Panc1 (cell line): Measurements from ENCODE around the gene ARMCX5. TPM values are rescaled to one million over a fixed set of nuclear protein-coding genes. Genes with fewer than 3 reads are reported as not detected.

Source experiments
- ATAC-seq: fragments of 200-7000 bp; cut with Tn5 transposase; 2 replicates; pipeline ENCODE4 v1.9.1; 2020; ENCODE audit warnings: mild to moderate bottlenecking, moderate library complexity
- Bru-seq: library from RNA; stranded (reverse); fragments of 400-500 nt; gene quantifications from one replicate; lab custom pipeline; 2021; lab: Mats Ljungman, UMichigan
- BruChase-seq, 2 experiments: library from RNA; stranded (reverse); fragments of 400-500 nt; gene quantifications; one replicate each; lab custom pipeline; 2021; lab: Mats Ljungman, UMichigan
- BruUV-seq: library from RNA; stranded (reverse); fragments of 400-500 nt; replicated peaks from 2 replicates; lab custom pipeline; 2021; lab: Mats Ljungman, UMichigan
- CTCF ChIA-PET: fragments of 300-600 bp; sonication (Branson Sonifier 250); formaldehyde crosslinking; loops from one replicate; lab custom pipeline; 2022; ENCODE audit warnings: antibody characterized with exemption; lab: Charles Lee
- POLR2A ChIA-PET: fragments of 300-600 bp; sonication (Branson Sonifier 250); formaldehyde crosslinking; loops from one replicate; lab custom pipeline; 2022; ENCODE audit warnings: antibody characterized with exemption; lab: Charles Lee
- DNase-seq: peaks from one replicate; pipeline ENCODE4 v3.0.0-alpha.2; 2010; ENCODE audit warnings: low read depth, low spot score
- H3K27ac ChIP-seq: 2 replicates; pipeline ENCODE4 v1.5.1; 2011; ENCODE audit warnings: mild to moderate bottlenecking, low read length, inconsistent platforms
- H3K27me3 ChIP-seq: fragments of 200-500 bp; sonication (Bioruptor generic); 2 replicates; pipeline ENCODE4 v1.6.0; 2014; ENCODE audit warnings: low read length, inconsistent platforms; ENCODE audit not compliant: control insufficient read depth, insufficient read depth
- H3K36me3 ChIP-seq: fragments of 200-500 bp; sonication (Bioruptor generic); 2 replicates; pipeline ENCODE4 v1.5.1; 2014; ENCODE audit warnings: inconsistent platforms, mild to moderate bottlenecking, low read length, moderate library complexity; ENCODE audit not compliant: control insufficient read depth, insufficient read depth
- H3K4me1 ChIP-seq: 2 replicates; pipeline ENCODE4 v1.5.1; 2011; ENCODE audit warnings: inconsistent platforms, mild to moderate bottlenecking, low read length, moderate library complexity; ENCODE audit not compliant: control insufficient read depth, insufficient read depth
- H3K4me3 ChIP-seq, 2 experiments: 2 replicates each; pipeline ENCODE4 v1.5.1; 2011 to 2012; ENCODE audit warnings: low read depth in 2 of 2, low read length in 2 of 2, mild to moderate bottlenecking in 2 of 2, inconsistent platforms in 1 of 2, moderate library complexity in 1 of 2
- H3K9me3 ChIP-seq: fragments of 200-500 bp; sonication (Bioruptor generic); 2 replicates; pipeline ENCODE4 v1.5.1; 2014; ENCODE audit warnings: low read depth, mild to moderate bottlenecking, inconsistent platforms, low read length, moderate library complexity; ENCODE audit not compliant: control insufficient read depth, insufficient read depth
- CTCF ChIP-seq: fragments of 450-650 bp; IDR thresholded peaks from 2 replicates; pipeline ENCODE4 v1.5.1; 2017; ENCODE audit warnings: mild to moderate bottlenecking
- POLR2AphosphoS5 ChIP-seq: IDR thresholded peaks from 2 replicates; pipeline ENCODE4 v1.6.1; 2012; ENCODE audit warnings: mild to moderate bottlenecking, low read depth, low read length, moderate library complexity
- REST ChIP-seq, 2 experiments: IDR thresholded peaks; 2 replicates each; pipeline ENCODE4 v1.6.1; 2011 to 2012; ENCODE audit warnings: low read depth in 2 of 2, control low read depth in 1 of 2, low read length in 1 of 2, mild to moderate bottlenecking in 1 of 2, moderate library complexity in 1 of 2; ENCODE audit not compliant: insufficient read depth in 1 of 2
- SIN3A ChIP-seq: IDR thresholded peaks from 2 replicates; pipeline ENCODE4 v1.6.1; 2012; ENCODE audit warnings: low read depth, mild to moderate bottlenecking, low read length, moderate library complexity, borderline replicate concordance; ENCODE audit not compliant: insufficient read depth
- TCF7L2 ChIP-seq: IDR thresholded peaks from 2 replicates; pipeline ENCODE4 v1.6.1; 2011; ENCODE audit warnings: mild to moderate bottlenecking, low read depth, low read length, inconsistent platforms
- in situ Hi-C: cut with HindIII; loops from 2 replicates; pipeline ENCODE4 v1.10.0; 2016; ENCODE audit warnings: low sequenced_read_pairs, low pct_unique_long_range_greater_than_20kb
- intact Hi-C: fragments of 100-400 bp; cut with micrococcal nuclease; formaldehyde crosslinking; loops from one replicate; pipeline ENCODE4 v1.10.0; 2022; ENCODE audit not compliant: unreplicated experiment
- long read RNA-seq: library from polyadenylated mRNA; unstranded; transcript quantifications from one replicate; pipeline ENCODE4 v2.0.0, GENCODE V29; 2021; ENCODE audit not compliant: unreplicated experiment
- polyA plus RNA-seq: library from polyadenylated mRNA; unstranded; fragments of >200 nt; gene quantifications from one replicate; pipeline ENCODE4 v1.2.1, GENCODE V29; 2012; ENCODE audit warnings: missing spikeins; ENCODE audit not compliant: insufficient read length
- total RNA-seq: library from RNA; stranded (reverse); gene quantifications from one replicate; pipeline ENCODE4 v1.2.1, GENCODE V29; 2021; ENCODE audit not compliant: unreplicated experiment

Gene ARMCX5
- total RNA-seq (23.2 TPM), Bru-seq, nascent RNA (percentile 87 among the genes with signal in this experiment), BruChase-seq, experiment 1, labeled RNA remaining after a 2-hour chase (percentile 92 among the genes with signal in this experiment), BruChase-seq, experiment 2, labeled RNA remaining after a 6-hour chase (percentile 89 among the genes with signal in this experiment)
- 17.9 TPM for polyA plus RNA-seq
- long read RNA-seq, full-length matches to known transcripts, result 23 of 39 reads
- long read RNA-seq, partial matches to known transcripts, result 5 of 39 reads
- long read RNA-seq, other reads (novel, unspliced or antisense), result 11 of 39 reads

GRCh38 chrX:102599084-102599950 is at the start of gene ARMCX5:
TSS of gene ARMCX5 (plus strand) at chrX:102599515. CDS start at chrX:102602142, 2,627 bp downstream.
- ChIA-PET CTCF (no interaction called here), POLR2A (no interaction called here)
- in situ Hi-C loops, result no loop called here
- DNase-seq (peak; percentile 80), ATAC-seq (peak; percentile 98)
- TF ChIP-seq POLR2AphosphoS5, result peak; percentile 94
- no peak for TF ChIP-seq CTCF
- TF ChIP-seq REST (IDR thresholded peaks at IDR 0.05; ENCODE audit: insufficient read depth in 1 of 2, low read depth in 2 of 2, low read length in 1 of 2), result no peak
- peak; percentile 92 for TF ChIP-seq TCF7L2
- TF ChIP-seq SIN3A, result no peak
- Histone ChIP-seq H3K27ac (peak within 1 kb of the TSS; percentile 97), H3K4me1 (peaks cover 3% of the 10 kb centered on the region; the same call in 1 of the 2 replicates), H3K4me3 (peak within 1 kb of the TSS; percentile 87 to 99), H3K36me3 (no peaks in the 10 kb centered on the region), H3K9me3 (no peaks in the 10 kb centered on the region), H3K27me3 (no peaks in the 10 kb centered on the region)
- intact Hi-C loops, result loop anchor here (10.0 kb wide), 1 partner anchor 65 kb away; no protein-coding TSS in a partner anchor
- no TSS peak for BruUV-seq

- H3K4me3 ChIP-seq, result no peak overlapping the region
- H3K9me3 ChIP-seq, result no peaks in the 10 kb centered on the region
- in situ Hi-C loops, result no loop called here
- ChIA-PET CTCF (no interaction called here), POLR2A (no interaction called here)
- no peaks in the 10 kb centered on the region for H3K4me1 ChIP-seq
- intact Hi-C loops, result no loop called here
- DNase-seq, result no peak
- TF ChIP-seq CTCF (no peak), SIN3A (no peak), REST (IDR thresholded peaks at IDR 0.05; ENCODE audit: insufficient read depth in 1 of 2, low read depth in 2 of 2, low read length in 1 of 2) (no peak), POLR2AphosphoS5 (no peak), TCF7L2 (no peak)
- H3K36me3 ChIP-seq, result no peaks in the 10 kb centered on the region
- H3K27me3 ChIP-seq, result peaks cover 2% of the 10 kb centered on the region; the same call in 1 of the 2 replicates
- H3K27ac ChIP-seq, result no peak overlapping the region
- BruUV-seq, result no TSS peak
- ATAC-seq, result no peak
Measured at GRCh38 chrX:102558607-102559006, 40.7 kb upstream of the ARMCX5 start.
